ENCODE results near the gene MTHFR. TPM values are rescaled to one million over a fixed set of nuclear protein-coding genes. Genes with fewer than 3 reads are reported as not detected.

The MTHFR gene
- 9.4 TPM for total RNA-seq
- 11.7 TPM for polyA plus RNA-seq
- long read RNA-seq, donor 1, result 0 reads
- long read RNA-seq, donor 2, full-length matches to known transcripts, result 2 of 2 reads
- long read RNA-seq, donor 2, partial matches to known transcripts, result 0 of 2 reads
- long read RNA-seq, donor 2, other reads (novel, unspliced or antisense), result 0 of 2 reads
- long read RNA-seq, donor 3, full-length matches to known transcripts, result 1 of 1 reads
- long read RNA-seq, donor 3, partial matches to known transcripts, result 0 of 1 reads
- long read RNA-seq, donor 3, other reads (novel, unspliced or antisense), result 0 of 1 reads
- long read RNA-seq, donor 4, result 0 reads
- long read RNA-seq, donor 5, partial matches to known transcripts, result 0 of 1 reads
- long read RNA-seq, donor 5, other reads (novel, unspliced or antisense), result 0 of 1 reads
- long read RNA-seq, donor 6, result 0 reads
- long read RNA-seq, donor 7, full-length matches to known transcripts, result 1 of 1 reads
- long read RNA-seq, donor 7, partial matches to known transcripts, result 0 of 1 reads
- long read RNA-seq, donor 7, other reads (novel, unspliced or antisense), result 0 of 1 reads
- long read RNA-seq, donor 8, full-length matches to known transcripts, result 1 of 1 reads
- long read RNA-seq, donor 8, partial matches to known transcripts, result 0 of 1 reads
- long read RNA-seq, donor 8, other reads (novel, unspliced or antisense), result 0 of 1 reads
- long read RNA-seq, donor 9, result 0 reads
- long read RNA-seq, donor 10, partial matches to known transcripts, result 0 of 1 reads
- long read RNA-seq, donor 10, other reads (novel, unspliced or antisense), result 0 of 1 reads

DNA sequence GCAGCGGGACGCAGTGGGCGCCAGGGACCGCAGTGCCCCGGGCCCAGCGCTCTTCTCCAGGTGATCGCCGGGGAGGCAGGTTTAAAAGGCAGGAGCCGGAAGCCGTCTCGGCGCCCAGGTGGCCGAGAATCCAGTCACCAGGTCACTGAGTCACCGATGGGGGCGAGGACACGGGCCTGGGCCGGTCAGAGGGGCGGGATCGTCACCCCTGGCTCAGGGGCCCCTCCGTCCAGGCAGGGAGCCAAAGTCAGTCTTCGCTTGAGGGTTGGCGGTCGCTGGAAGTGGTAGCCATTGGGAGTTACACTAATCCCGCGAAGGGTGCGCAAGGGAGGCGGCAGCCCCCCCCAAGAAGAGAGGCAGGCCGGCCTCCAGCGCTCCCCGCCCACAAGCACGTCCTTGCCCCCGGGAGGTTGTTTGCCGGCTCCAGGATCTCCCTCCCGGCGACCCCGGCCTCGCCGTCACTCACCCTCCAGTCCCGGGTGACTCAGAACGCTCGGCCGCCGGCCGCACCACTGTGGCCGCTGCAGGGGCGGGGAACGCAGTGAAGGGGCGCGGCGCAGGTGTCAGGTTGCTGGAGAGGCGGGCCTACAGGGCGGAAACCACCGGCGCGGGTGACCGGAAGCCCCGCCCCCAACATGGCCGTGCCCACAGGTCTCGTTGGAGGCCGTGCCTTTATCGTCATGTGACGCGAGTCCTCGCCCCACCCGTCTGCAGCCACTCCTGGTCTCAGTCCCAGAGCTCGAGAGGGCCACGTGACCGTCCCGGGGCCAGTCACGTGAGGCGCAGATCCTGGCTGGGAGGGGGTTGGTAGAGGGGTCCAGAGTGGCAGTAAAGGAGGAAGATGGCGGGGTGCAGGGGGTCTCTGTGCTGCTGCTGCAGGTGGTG lies at the start of gene MTHFR, which contains the start of gene CLCN6:
Gene MTHFR (minus strand): TSS at position 543 of the 885 bp plus-strand sequence. CDS start 2,848 bp downstream, outside the sequence.
Gene CLCN6 (plus strand): TSS at position 770 of the 885 bp plus-strand sequence. CDS start 72 bp downstream, at position 842.
- H3K27me3 ChIP-seq (ENCODE audit: control insufficient read depth in 2 of 2, insufficient read depth in 1 of 2, low read length in 1 of 2), result no peaks in the 10 kb centered on the region
- peak within 1 kb of the TSS; percentile 91 to 94 for H3K27ac ChIP-seq (ENCODE audit: low read depth in 1 of 2, low read length in 1 of 2)
- H3K4me3 ChIP-seq (ENCODE audit: low read length in 2 of 2), result peak within 1 kb of the TSS; percentile 66 to 69
- peak; percentile 89 to 99 (median 95) for DNase-seq (ENCODE audit: low read depth in 6 of 9, low spot score in 9 of 9)
- under 1% methylated on average over 72 of the region's 72 CpGs for WGBS
- H3K36me3 ChIP-seq (ENCODE audit: control insufficient read depth in 2 of 2, insufficient read depth in 2 of 2, low read length in 1 of 2), result peaks cover 7 to 30% of the 10 kb centered on the region in 2 donors
- H3K9me3 ChIP-seq (ENCODE audit: control insufficient read depth in 2 of 2, insufficient read depth in 1 of 2, low read length in 1 of 2), result no peaks in the 10 kb centered on the region
- peaks cover 28 to 42% of the 10 kb centered on the region in 2 donors for H3K4me1 ChIP-seq (ENCODE audit: control insufficient read depth in 2 of 2, insufficient read depth in 2 of 2, low read length in 2 of 2)

DNA sequence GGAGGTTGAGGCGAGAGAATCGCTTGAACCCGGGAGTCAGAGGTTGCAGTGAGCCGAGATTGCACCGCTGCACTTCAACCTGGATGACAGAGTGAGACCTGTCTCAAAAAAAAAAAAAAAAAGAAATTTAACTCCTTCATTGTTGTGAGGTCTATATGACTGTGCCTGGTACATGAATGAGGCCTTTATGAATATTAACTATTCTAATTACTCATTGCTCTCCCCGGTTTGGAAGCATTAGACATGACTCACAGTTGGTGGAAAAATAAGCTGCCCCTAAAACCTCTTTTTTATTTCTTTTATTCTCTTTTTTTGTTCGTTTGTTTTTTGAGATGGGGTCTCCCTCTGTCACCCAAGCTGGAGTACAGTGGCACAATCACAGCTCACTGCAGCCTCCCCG lies 49.7 kb upstream of the MTHFR start:
- Histone ChIP-seq H3K36me3 (ENCODE audit: control insufficient read depth in 2 of 2, insufficient read depth in 2 of 2, low read length in 1 of 2) (no peaks in the 10 kb centered on the region), H3K4me3 (ENCODE audit: low read length in 2 of 2) (no peak overlapping the region), H3K27me3 (ENCODE audit: control insufficient read depth in 2 of 2, insufficient read depth in 1 of 2, low read length in 1 of 2) (peaks cover 12 to 32% of the 10 kb centered on the region in 2 donors), H3K4me1 (ENCODE audit: control insufficient read depth in 2 of 2, insufficient read depth in 2 of 2, low read length in 2 of 2) (no peaks in the 10 kb centered on the region), H3K27ac (ENCODE audit: low read depth in 1 of 2, low read length in 1 of 2) (no peak overlapping the region), H3K9me3 (ENCODE audit: control insufficient read depth in 2 of 2, insufficient read depth in 1 of 2, low read length in 1 of 2) (no peaks in the 10 kb centered on the region)
- 89% methylated on average over 8 of the region's 8 CpGs for WGBS
- DNase-seq (ENCODE audit: low read depth in 6 of 9, low spot score in 9 of 9), result no peak

DNA sequence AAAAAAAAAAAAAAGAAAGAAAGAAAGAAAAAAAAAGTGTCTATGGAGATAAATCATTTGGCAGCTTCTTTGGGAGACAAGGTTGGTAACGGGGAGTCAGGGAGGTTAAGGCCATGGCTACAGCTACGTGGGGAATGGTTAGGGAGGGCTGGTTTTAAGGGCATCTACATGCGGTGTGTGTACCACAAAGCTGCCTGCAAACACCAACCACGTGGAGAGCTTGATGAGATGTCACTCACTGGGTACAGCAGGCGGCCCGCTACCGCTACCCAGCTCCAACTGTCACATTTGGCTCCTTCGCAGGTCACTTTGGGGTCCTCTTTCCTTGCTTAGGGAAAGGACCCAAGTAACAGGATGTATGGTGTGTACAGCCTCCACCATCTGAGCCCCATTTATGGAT lies 48.8 kb upstream of the MTHFR start:
- Histone ChIP-seq H3K27me3 (ENCODE audit: control insufficient read depth in 2 of 2, insufficient read depth in 1 of 2, low read length in 1 of 2) (peaks cover 9 to 29% of the 10 kb centered on the region in 2 donors), H3K36me3 (ENCODE audit: control insufficient read depth in 2 of 2, insufficient read depth in 2 of 2, low read length in 1 of 2) (no peaks in the 10 kb centered on the region), H3K27ac (ENCODE audit: low read depth in 1 of 2, low read length in 1 of 2) (no peak overlapping the region), H3K4me1 (ENCODE audit: control insufficient read depth in 2 of 2, insufficient read depth in 2 of 2, low read length in 2 of 2) (no peaks in the 10 kb centered on the region), H3K9me3 (ENCODE audit: control insufficient read depth in 2 of 2, insufficient read depth in 1 of 2, low read length in 1 of 2) (no peaks in the 10 kb centered on the region), H3K4me3 (ENCODE audit: low read length in 2 of 2) (no peak overlapping the region)
- WGBS, result 61% methylated on average over 8 of the region's 8 CpGs
- no peak for DNase-seq (ENCODE audit: low read depth in 6 of 9, low spot score in 9 of 9)

DNA sequence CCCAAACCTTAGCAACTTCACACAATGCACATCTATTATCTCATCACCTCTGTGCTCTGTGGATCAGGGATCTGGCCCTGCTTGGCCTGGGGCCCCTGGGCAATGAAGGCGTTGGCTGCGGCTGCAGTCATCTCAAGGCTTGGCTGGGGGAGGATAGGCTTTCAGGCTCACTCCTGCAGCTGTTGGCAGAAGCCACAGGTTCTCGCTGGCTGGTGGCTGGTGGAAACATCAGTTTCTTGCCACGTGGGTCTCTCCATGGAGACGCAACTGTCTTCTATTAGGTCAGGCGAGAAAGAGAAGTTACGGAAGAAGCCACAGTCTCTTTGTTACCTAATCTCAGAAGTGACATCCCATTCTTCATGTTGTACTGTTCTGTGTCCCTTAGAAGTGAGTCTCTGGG lies 45.4 kb upstream of the MTHFR start:
- no peak overlapping the region for H3K4me3 ChIP-seq (ENCODE audit: low read length in 2 of 2)
- WGBS, result 67% methylated on average over 7 of the region's 7 CpGs
- H3K4me1 ChIP-seq (ENCODE audit: control insufficient read depth in 2 of 2, insufficient read depth in 2 of 2, low read length in 2 of 2), result no peaks in the 10 kb centered on the region
- H3K27ac ChIP-seq (ENCODE audit: low read depth in 1 of 2, low read length in 1 of 2), result no peak overlapping the region
- peaks cover 0 to 4% of the 10 kb centered on the region in 2 donors for H3K36me3 ChIP-seq (ENCODE audit: control insufficient read depth in 2 of 2, insufficient read depth in 2 of 2, low read length in 1 of 2)
- DNase-seq (ENCODE audit: low read depth in 6 of 9, low spot score in 9 of 9), result peak in 1 of 9 donors; percentile 9
- no peaks in the 10 kb centered on the region for H3K9me3 ChIP-seq (ENCODE audit: control insufficient read depth in 2 of 2, insufficient read depth in 1 of 2, low read length in 1 of 2)
- H3K27me3 ChIP-seq (ENCODE audit: control insufficient read depth in 2 of 2, insufficient read depth in 1 of 2, low read length in 1 of 2), result no peaks in the 10 kb centered on the region

DNA sequence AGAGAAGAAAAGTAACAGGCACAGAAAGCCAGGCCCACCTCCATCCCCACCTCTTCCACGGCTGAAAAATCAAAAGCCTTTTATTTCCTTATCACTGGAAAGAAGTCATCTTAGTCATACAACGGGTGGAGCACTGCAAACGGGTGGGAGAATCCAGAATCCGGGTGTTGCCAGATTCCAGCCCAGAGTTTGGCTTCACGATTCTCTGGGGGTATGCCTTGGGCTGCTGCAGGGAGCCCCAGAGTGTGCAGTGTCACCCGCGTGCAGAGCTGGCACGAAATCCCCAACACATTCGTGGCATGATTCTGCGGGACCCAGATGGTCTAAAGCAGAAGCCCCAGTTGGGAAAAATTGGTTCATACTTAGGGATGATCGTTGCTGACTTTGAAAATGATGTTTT lies 44.4 kb upstream of the MTHFR start:
- Histone ChIP-seq H3K9me3 (ENCODE audit: control insufficient read depth in 2 of 2, insufficient read depth in 1 of 2, low read length in 1 of 2) (no peaks in the 10 kb centered on the region), H3K4me1 (ENCODE audit: control insufficient read depth in 2 of 2, insufficient read depth in 2 of 2, low read length in 2 of 2) (no peaks in the 10 kb centered on the region), H3K4me3 (ENCODE audit: low read length in 2 of 2) (no peak overlapping the region), H3K36me3 (ENCODE audit: control insufficient read depth in 2 of 2, insufficient read depth in 2 of 2, low read length in 1 of 2) (peaks cover 0 to 4% of the 10 kb centered on the region in 2 donors), H3K27ac (ENCODE audit: low read depth in 1 of 2, low read length in 1 of 2) (no peak overlapping the region), H3K27me3 (ENCODE audit: control insufficient read depth in 2 of 2, insufficient read depth in 1 of 2, low read length in 1 of 2) (no peaks in the 10 kb centered on the region)
- no peak for DNase-seq (ENCODE audit: low read depth in 6 of 9, low spot score in 9 of 9)
- 90% methylated on average over 11 of the region's 11 CpGs for WGBS

DNA sequence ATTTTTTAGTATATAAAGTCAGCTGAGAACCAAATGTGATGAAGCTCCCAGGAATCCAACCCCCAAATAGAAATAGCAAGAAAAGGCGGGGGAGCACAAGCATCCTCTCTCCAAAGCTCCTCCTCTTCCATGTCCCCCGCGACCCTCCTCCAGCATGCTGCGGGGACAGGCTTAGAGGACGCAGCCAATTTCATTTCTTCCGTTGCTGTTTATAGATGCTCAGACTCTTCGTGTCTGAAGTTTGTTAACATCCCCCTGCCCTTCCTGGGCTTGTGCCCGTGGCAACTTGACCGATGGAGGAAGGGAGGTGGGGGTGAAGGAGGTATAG lies 42.6 kb upstream of the MTHFR start:
- H3K9me3 ChIP-seq (ENCODE audit: control insufficient read depth in 2 of 2, insufficient read depth in 1 of 2, low read length in 1 of 2), result no peaks in the 10 kb centered on the region
- no peak overlapping the region for H3K4me3 ChIP-seq (ENCODE audit: low read length in 2 of 2)
- H3K4me1 ChIP-seq (ENCODE audit: control insufficient read depth in 2 of 2, insufficient read depth in 2 of 2, low read length in 2 of 2), result no peaks in the 10 kb centered on the region
- H3K27me3 ChIP-seq (ENCODE audit: control insufficient read depth in 2 of 2, insufficient read depth in 1 of 2, low read length in 1 of 2), result no peaks in the 10 kb centered on the region
- WGBS, result 92% methylated on average over 9 of the region's 9 CpGs
- no peak for DNase-seq (ENCODE audit: low read depth in 6 of 9, low spot score in 9 of 9)
- H3K27ac ChIP-seq (ENCODE audit: low read depth in 1 of 2, low read length in 1 of 2), result no peak overlapping the region
- peaks cover 8 to 9% of the 10 kb centered on the region in 2 donors for H3K36me3 ChIP-seq (ENCODE audit: control insufficient read depth in 2 of 2, insufficient read depth in 2 of 2, low read length in 1 of 2)

DNA sequence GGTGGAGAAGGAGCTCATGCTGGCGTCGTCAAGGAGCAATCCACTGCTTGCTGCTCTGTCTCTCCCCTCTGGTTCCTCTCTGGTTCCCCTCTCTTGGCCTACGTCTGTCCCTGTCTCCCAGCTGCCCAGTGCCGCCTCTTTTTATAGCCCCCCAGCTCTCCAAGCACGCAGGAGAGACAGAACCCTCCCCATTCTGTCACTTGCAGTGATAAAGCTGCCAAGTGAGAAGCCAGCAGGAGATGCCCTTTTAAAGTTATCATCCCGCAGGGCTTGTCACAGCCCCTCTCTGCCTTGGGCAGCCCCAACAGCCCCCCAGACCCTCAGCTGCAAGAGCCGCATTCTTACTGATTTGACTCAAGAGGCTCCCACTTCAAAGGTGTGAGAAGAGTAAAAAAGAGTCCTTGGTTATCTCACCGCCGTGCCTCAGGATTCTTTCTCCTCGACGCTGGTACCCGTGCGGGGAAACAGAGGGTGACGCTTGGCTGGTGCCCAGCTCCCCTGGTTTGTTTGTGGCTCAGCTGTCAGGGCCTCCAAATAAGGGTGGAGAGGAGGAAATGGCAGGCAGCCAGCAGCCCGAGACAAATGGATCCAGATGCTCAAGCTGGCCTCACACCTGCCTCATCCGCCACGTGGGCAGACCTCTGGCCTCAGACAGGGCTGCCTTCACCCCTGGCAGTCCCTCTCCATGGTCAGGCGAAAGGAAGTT lies 42.1 kb upstream of the MTHFR start, which contains the start of gene NPPA:
Gene NPPA (minus strand): TSS at position 117 of the 706 bp plus-strand sequence. CDS start 99 bp downstream, at position 18.
- Histone ChIP-seq H3K36me3 (ENCODE audit: control insufficient read depth in 2 of 2, insufficient read depth in 2 of 2, low read length in 1 of 2) (peaks cover 8 to 9% of the 10 kb centered on the region in 2 donors), H3K4me3 (ENCODE audit: low read length in 2 of 2) (no peak within 1 kb of the TSS), H3K4me1 (ENCODE audit: control insufficient read depth in 2 of 2, insufficient read depth in 2 of 2, low read length in 2 of 2) (no peaks in the 10 kb centered on the region), H3K9me3 (ENCODE audit: control insufficient read depth in 2 of 2, insufficient read depth in 1 of 2, low read length in 1 of 2) (no peaks in the 10 kb centered on the region), H3K27ac (ENCODE audit: low read depth in 1 of 2, low read length in 1 of 2) (no peak within 1 kb of the TSS), H3K27me3 (ENCODE audit: control insufficient read depth in 2 of 2, insufficient read depth in 1 of 2, low read length in 1 of 2) (no peaks in the 10 kb centered on the region)
- DNase-seq (ENCODE audit: low read depth in 6 of 9, low spot score in 9 of 9), result no peak
- WGBS, result 71% methylated on average over 18 of the region's 18 CpGs

DNA sequence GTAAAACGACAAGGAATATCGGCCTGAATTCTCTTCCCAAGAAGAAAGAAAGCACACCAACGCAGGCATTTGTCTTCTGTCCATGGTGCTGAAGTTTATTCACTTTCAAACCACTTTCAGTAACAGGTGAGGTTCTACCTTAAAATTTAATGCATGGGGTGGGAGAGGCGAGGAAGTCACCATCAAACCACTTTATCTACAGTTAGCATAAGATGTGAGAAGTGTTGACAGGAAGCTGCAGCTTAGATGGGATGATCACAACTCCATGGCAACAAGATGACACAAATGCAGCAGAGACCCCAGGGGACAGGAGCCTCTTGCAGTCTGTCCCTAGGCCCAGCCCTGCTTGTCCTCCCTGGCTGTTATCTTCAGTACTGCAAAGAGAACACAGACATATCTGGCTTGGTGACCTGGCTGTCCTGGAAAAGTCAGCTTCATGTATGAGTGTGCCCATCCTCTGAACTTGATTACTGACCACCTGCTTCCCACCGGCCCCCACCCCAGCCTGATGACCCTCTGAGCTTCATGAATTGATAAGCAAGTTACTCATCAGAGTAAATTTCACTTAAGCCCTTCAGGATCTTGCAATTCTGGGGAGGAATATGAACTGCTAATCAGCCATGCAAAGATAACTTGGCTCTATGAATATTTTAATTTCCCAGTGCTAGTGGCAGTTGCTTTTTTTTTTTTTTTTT lies 40.0 kb upstream of the MTHFR start:
- peak in 7 of 9 donors; percentile 12 to 54 (median 32) for DNase-seq (ENCODE audit: low read depth in 6 of 9, low spot score in 9 of 9)
- Histone ChIP-seq H3K36me3 (ENCODE audit: control insufficient read depth in 2 of 2, insufficient read depth in 2 of 2, low read length in 1 of 2) (peaks cover 23 to 26% of the 10 kb centered on the region in 2 donors), H3K4me3 (ENCODE audit: low read length in 2 of 2) (no peak overlapping the region), H3K4me1 (ENCODE audit: control insufficient read depth in 2 of 2, insufficient read depth in 2 of 2, low read length in 2 of 2) (no peaks in the 10 kb centered on the region), H3K9me3 (ENCODE audit: control insufficient read depth in 2 of 2, insufficient read depth in 1 of 2, low read length in 1 of 2) (no peaks in the 10 kb centered on the region), H3K27me3 (ENCODE audit: control insufficient read depth in 2 of 2, insufficient read depth in 1 of 2, low read length in 1 of 2) (no peaks in the 10 kb centered on the region), H3K27ac (ENCODE audit: low read depth in 1 of 2, low read length in 1 of 2) (no peak overlapping the region)
- WGBS, result 86% methylated on average over 5 of the region's 5 CpGs

All from thymus (tissue), 14 donors.